ENCODE measurements around the gene PIP5K1B.
"Not testable (repeated sequence)": the region's sequence is repeated elsewhere in the genome, so short reads cannot be mapped to it uniquely, and the experiment has no call there.

The PIP5K1B gene

DNA sequence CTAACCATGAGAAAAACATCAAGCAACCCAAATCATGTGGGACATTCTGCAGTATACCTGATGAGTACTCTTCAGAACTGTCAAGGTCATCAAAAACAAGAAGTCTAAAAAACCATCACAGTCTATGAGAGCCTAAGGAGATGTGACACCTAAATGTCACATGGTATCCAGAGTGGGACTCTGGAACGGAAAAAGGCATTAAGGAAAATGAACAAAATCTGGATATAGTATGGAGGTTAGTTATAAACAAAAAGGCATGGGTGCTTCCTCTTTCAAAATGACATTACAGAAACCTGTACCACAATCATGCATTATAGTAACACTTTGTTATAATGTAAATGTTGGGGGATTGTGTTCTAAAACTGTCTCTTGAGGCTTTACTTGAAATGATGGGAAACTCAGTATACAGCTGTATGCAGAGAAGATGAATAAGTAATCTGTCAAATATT lies 261.5 kb downstream of the PIP5K1B start:
- no peak for DNase-seq

- DNase-seq: no peak
These were observed 262.8 kb downstream of the PIP5K1B start for GRCh38 chr9:68967800-68968199.

- DNase-seq: no peak
These were observed 264.5 kb downstream of the PIP5K1B start for GRCh38 chr9:68969538-68969937.

GRCh38 chr9:68970151-68970550 lies 265.1 kb downstream of the PIP5K1B start:
- DNase-seq: peak in 1 of 2 experiments; percentile 3

- no peak for DNase-seq
These were observed 268.6 kb downstream of the PIP5K1B start for GRCh38 chr9:68973619-68974018.

- DNase-seq: no peak
These were observed 269.4 kb downstream of the PIP5K1B start for GRCh38 chr9:68974431-68974830.

DNA sequence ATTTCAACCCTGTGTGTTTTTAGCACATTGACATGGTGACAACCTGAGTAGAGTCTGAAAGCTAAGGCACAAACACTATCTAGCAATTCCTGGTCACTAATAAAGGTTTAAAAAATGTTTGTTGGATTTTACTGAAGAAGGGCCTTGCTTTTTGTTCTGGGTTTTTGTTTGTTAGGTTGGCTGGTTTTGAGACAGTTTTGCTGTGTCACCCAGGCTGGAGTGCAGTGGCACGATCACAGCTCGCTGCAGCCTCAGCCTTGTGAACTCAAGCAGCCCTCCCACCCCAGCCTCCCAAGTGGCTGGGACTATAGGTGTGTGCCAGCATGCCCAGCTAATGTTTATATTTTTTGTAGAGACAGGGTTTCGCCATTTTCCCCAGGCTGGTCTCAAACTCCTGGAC lies 269.9 kb downstream of the PIP5K1B start:
- no peak for DNase-seq

DNA sequence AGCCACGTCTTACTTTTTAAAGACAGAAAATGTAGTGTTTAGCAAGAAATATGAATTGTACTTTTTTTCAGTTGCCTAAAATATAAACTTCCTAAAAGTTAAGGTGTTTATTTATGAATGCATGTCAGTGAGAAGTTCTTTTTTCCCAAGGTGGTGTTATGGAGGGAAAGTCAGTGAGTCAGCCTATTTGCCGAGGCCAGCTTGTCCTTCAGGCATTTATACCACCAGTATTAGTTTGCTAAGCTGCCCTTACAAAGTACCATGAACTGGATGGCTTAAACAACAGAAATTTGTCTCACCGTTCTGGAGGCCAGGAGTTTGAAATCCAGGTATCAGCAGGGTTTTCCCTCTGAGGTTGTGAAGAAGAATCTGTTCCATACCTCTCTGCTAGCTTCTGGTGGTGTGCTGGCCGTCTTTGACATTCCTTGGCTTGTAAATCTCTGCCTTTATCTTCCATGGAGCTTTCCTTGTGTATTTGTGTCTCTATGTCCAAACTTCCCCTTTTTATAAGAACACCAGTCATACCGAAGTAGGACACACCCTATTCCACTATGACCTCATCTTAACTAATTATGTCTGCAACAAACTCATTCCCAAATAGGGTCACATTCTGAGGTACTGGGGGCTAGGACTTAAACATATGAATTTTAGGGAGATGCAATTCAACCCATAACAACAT lies 270.5 kb downstream of the PIP5K1B start:
- DNase-seq: no peak

GRCh38 chr9:68978066-68978465 lies 273.0 kb downstream of the PIP5K1B start:
- no peak for DNase-seq

GRCh38 chr9:68978501-68978900 lies 273.5 kb downstream of the PIP5K1B start:
- no peak for DNase-seq

DNA sequence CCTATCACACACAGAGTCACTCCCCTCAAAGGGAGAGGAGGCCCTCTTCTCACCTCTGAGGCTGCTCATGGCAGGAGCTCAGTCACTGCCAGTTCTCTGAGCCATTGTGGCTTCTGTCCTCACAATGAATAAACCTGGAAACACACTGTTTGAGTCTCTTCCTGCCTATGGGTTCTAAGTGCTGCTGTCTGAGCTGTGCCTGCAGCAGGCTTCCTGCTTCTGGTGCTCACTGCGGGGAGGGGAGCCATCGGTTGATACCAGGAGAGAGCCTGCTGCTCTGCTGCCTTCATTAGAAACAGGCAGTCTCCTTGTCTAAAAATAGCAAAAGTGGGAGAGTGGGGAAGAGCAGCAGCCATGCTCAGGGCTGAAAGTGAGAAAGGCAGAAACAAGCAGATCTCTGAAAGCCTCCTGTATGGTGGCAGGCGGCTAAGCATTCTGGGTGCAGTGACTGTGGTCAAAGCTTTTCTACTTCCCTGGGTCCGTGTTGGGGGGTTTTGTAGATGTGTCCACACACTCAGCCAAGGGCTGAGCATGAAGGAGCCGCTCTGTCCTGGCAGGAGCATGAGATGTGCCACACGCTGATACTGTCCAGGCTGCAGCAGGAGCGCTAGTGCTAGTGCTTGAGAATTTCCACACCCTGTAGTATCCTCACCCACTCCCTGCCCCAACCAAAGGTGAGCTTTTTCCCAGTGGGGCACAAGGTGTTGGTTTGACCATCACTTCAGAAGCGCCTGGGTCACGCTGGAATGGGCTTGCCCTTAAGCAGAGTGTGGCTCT lies 274.7 kb downstream of the PIP5K1B start:
- DNase-seq: no peak

- DNase-seq: no peak
These were observed 275.4 kb downstream of the PIP5K1B start for GRCh38 chr9:68980341-68980914.

- DNase-seq: no peak
These were observed 276.7 kb downstream of the PIP5K1B start for GRCh38 chr9:68981789-68982188.

- no peak for DNase-seq
These were observed 278.0 kb downstream of the PIP5K1B start for GRCh38 chr9:68983008-68983411.

- DNase-seq: no peak
These were observed 278.7 kb downstream of the PIP5K1B start for GRCh38 chr9:68983522-68984424.

- DNase-seq: not testable (repeated sequence)
These were observed 281.9 kb downstream of the PIP5K1B start for GRCh38 chr9:68986949-68987348.

- no peak for DNase-seq
These were observed 286.4 kb downstream of the PIP5K1B start for GRCh38 chr9:68991457-68991856.

- DNase-seq: no peak
These were observed 290.7 kb downstream of the PIP5K1B start for GRCh38 chr9:68995776-68996175.

- DNase-seq: no peak
These were observed 291.4 kb downstream of the PIP5K1B start for GRCh38 chr9:68996462-68996861.

- DNase-seq: no peak
These were observed 292.6 kb downstream of the PIP5K1B start for GRCh38 chr9:68997666-68998065.

- no peak for DNase-seq
These were observed 293.3 kb downstream of the PIP5K1B start for GRCh38 chr9:68998385-68998784.

GRCh38 chr9:68998812-68999211 lies 293.8 kb downstream of the PIP5K1B start:
- no peak for DNase-seq
